Fibroblast of skin of right quadriceps (primary cell): Measurements from ENCODE around the gene CDIP1.

ENCODE experiments used
- DNase-seq: peaks from one replicate; pipeline ENCODE4 v3.0.0-alpha.2; 2013

The CDIP1 gene

GRCh38 chr16:4537376-4538343, 913 bp downstream of the CDIP1 start:
- DNase-seq, result no peak

GRCh38 chr16:4536391-4537106, 2.0 kb downstream of the CDIP1 start:
- no peak for DNase-seq

GRCh38 chr16:4535627-4536108, 2.9 kb downstream of the CDIP1 start:
- no peak for DNase-seq

GRCh38 chr16:4534151-4534790, 4.3 kb downstream of the CDIP1 start:
- no peak for DNase-seq

GRCh38 chr16:4533490-4533889, 5.1 kb downstream of the CDIP1 start:
- no peak for DNase-seq

- DNase-seq, result no peak
Measured at GRCh38 chr16:4532238-4532637, 6.3 kb downstream of the CDIP1 start.

GRCh38 chr16:4531811-4532210, 6.8 kb downstream of the CDIP1 start:
- DNase-seq, result no peak

GRCh38 chr16:4529085-4530060, 9.2 kb downstream of the CDIP1 start:
- DNase-seq, result peak; percentile 30

GRCh38 chr16:4525634-4526277, 12.8 kb downstream of the CDIP1 start:
- DNase-seq, result no peak

- no peak for DNase-seq
Measured at GRCh38 chr16:4525069-4525468, 13.5 kb downstream of the CDIP1 start.

- no peak for DNase-seq
Measured at GRCh38 chr16:4524571-4524970, 14.0 kb downstream of the CDIP1 start.

- DNase-seq, result no peak
Measured at GRCh38 chr16:4523686-4524085, 14.9 kb downstream of the CDIP1 start.

GRCh38 chr16:4522051-4522581, 16.5 kb downstream of the CDIP1 start:
- peak; percentile 28 for DNase-seq

- peak; percentile 30 for DNase-seq
Measured at GRCh38 chr16:4520913-4521312, 17.7 kb downstream of the CDIP1 start.

GRCh38 chr16:4519274-4520058, 19.1 kb downstream of the CDIP1 start:
- no peak for DNase-seq

GRCh38 chr16:4517812-4518680, 20.5 kb downstream of the CDIP1 start:
- peak; percentile 33 for DNase-seq

GRCh38 chr16:4515611-4516233, 22.9 kb downstream of the CDIP1 start:
- DNase-seq, result no peak

GRCh38 chr16:4514606-4515005, 24.0 kb downstream of the CDIP1 start:
- DNase-seq, result no peak

GRCh38 chr16:4513881-4514280, 24.7 kb downstream of the CDIP1 start:
- no peak for DNase-seq
